Stimulated activated CD8-positive, alpha-beta memory T cell treated with anti-CD3 and anti-CD28 coated beads, Interleukin-2, amount 100 ng/mL, for 1 hour (primary cell): ENCODE measurements around the gene TADA3.

ENCODE experiments used
- DNase-seq, 2 donors: peaks; one replicate each; pipeline ENCODE4 v3.0.0-alpha.2; 2020; ENCODE audit warnings: low read depth in 2 of 2

Gene TADA3

DNA sequence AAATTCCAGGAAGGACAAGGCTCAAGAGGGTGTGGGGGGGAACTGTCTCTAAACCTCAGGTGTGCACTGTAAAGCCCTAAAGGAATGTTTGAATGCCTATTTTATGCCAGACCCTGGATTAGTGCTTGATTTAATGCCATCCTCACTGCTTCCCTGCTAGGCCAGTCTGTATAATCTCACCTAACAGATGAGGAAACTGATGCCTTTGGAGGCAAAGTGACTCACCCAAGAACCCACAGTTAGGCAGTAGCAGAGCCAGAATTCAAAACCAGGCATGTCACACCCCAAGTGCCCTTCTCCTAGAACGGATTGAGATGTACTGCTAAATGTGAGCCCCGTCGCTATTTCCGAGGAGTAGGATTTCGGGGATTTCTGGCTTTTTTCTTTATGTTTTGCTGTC is 30.4 kb downstream of the TADA3 start:
- no peak for DNase-seq

DNA sequence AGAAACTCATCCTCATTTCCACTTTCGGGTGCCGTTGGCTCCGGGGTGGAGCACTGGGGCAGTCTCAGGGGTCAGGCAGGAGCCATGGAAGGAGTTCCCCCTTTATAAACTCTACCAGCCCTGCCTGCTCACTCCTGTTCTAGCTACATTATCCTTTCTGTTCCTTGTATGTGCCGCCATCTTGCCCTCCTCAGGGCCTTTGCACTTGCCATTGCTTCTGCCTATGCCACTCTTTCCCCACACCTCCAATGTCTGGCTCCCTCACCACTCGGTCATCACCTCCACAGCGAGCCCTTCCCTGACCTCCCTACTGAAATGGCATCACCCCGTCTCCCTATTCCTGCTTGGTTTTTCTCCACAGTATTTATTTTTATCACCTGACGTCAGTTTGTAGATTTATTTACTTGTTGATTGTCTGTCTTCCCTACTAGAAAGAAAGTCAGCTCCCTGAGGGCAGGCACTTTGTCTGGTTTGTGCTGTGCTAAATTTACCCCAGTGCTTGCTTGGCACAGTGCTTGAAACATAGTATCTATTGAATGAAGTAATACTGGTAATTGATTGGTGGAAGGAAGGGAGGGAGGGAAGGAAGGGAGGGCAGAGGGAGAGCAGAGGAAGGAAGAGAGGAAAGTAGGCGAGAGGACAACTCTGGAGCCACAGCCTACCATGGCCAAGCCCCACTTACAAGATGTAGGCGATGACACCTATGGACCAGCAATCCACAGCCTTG is 31.3 kb downstream of the TADA3 start:
- DNase-seq: no peak

DNA sequence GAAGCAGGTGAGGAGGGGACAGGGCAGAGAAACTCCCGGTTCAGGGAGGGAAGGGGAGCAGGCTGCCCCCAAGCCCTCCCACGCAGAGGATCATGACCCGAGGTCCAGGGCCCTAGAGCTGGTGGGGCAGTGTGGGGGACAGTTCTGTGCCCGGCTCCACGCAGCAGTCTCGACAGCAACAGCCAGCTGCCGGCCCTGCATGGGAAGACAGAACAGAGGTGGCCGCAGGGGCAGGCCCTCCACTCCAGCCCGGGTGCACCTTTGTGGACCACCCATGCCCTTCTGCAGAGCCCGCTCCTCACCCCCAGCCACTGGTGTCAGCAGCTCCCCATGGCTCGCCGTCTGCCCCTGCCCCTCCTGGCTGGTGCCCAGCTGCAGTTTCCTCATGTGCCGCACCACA is 34.8 kb downstream of the TADA3 start:
- DNase-seq: no peak

DNA sequence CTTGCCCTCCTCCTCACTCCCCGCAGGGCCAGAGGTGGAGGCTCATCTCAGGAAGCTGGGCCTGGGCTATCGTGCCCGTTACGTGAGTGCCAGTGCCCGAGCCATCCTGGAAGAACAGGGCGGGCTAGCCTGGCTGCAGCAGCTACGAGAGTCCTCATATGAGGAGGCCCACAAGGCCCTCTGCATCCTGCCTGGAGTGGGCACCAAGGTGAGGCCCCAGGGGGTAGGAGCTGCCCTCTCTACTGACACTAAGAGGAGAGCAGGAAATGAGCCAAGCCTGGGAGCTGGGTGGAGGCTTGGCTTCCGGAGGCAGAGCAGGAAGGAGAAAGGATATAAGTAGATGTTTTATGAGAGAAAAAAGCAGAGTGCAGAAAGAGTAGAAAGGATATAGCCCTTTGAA is 37.6 kb downstream of the TADA3 start:
- DNase-seq: no peak

DNA sequence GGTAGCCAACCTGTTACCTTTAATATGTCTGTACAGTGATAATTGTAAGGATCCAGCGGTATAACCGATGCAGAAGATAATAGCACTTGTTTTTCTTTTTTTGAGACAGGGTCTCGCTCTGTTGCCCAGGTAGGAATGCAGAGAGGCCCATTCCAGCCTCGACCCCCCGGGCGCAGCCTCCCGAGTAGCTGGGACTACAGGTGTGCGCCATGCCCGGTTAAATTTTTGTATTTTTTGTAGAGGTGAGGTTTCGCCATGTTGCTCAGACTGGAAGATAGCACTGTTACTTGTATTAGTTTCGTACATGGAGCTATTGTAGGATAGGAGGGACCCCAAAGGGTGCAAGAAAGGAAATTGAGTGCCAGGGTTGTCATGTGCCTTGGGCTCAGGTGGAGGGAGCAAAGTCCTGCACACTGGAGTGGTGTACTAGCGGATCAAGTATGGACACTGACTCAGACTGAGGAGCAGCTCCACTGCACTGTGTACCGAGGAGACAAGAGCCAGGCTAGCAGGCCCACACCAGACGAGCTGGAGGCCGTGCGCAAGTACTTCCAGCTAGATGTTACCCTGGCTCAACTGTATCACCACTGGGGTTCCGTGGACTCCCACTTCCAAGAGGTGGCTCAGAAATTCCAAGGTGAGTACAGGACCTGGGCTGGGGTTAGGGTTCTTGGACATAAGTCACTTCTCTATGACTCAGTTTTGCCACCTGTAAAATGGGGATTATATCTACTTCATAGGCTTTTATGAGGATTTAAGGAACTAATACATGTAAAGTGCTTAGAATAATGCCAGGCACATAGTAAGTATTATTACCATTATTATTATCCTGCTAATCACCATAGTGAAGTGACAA is 41.5 kb downstream of the TADA3 start:
- no peak for DNase-seq

DNA sequence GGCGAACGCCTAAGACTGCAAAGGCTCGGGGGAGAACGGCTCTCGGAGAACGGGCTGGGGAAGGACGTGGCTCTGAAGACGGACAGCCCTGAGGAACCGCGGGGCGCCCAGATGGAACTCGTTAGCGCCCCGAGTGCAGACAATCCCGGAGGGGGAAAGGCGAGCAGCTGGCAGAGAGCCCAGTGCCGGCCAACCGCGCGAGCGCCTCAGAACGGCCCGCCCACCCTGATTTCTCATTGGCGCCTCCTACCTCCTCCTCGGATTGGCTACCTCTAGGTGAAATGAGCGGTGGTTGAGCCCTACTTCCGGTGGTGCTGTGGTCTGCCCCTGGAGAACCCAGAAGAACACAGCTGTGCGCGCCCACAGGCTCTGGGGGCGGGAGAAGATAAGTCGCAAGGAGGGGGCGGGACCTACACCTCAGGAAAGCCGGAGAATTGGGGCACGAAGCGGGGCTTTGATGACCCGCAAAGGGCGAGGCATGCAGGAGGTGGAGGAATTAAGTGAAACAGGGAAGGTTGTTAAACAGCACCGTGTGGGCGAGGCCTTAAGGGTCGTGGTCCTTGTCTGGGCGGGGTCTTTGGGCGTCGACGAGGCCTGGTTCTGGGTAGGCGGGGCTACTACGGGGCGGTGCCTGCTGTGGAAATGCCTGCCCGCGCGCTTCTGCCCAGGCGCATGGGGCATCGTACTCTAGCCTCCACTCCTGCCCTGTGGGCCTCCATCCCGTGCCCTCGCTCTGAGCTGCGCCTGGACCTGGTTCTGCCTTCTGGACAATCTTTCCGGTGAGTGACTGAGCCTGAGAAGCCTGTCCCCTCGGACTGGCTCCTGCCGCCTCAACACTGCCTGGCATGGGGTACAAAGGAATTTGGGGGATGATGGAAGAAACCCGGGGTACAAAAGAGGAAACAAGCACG is 42.4 kb downstream of the TADA3 start, which contains the start of gene OGG1:
Gene OGG1 (plus strand): TSS at position 308 of the 911 bp plus-strand sequence. CDS start 335 bp downstream, at position 643.
- DNase-seq: peak; percentile 84 to 91

DNA sequence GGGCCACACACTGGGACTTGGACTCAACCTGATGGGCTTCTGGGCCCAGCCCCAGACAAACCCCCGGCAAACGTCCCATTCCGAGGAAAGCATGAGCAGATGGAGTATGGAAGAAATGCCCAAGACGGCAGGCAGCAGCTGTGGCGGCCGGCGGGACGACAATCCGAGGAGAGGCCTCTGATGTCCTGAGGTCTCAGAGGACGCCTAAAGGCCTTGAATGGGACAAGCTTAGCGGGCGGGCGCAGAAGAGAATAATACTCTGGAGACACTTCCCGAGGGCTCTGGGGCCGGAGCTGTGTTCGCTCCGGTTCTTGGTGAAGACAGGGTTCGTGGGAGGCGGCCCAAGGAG is 43.0 kb downstream of the TADA3 start:
- DNase-seq: no peak

DNA sequence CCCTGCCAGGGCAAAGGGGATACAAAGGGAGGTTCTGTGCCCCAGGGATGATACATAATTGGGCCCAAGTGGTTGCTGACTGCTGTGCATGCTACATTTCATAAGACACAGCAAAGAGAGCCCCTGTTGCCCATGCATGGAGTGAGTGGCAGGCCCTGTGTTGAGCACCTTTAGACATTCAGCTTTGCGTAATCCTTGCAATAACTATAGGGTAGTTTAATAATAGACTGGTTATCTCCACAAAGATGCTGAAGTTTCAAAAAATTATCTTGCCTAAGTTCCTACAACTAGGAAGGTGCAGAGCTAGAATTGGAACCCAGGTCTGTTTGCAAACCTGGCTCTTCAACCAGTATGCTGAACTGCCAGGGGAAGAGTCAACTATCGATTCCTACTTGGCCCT is 44.2 kb downstream of the TADA3 start:
- DNase-seq: no peak

DNA sequence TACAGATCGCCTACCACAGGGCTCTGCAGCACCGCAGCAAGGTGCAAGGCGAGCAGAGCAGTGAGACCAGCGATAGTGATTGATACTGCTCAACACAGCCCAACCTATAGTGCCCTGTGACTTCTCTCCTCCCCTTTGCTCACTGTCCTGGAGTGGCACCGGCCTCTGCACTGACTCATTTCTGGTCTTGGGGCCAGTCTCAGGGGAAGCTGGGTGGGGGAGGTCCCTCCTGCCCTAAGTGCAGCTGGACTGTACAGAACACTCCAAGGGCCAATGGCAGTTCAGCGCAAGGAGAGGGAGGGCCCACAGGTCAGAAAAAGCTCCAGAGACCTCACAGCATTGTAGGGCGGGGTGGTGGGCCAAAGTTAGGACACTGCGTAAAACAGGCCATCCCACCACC is 45.0 kb downstream of the TADA3 start:
- no peak for DNase-seq

DNA sequence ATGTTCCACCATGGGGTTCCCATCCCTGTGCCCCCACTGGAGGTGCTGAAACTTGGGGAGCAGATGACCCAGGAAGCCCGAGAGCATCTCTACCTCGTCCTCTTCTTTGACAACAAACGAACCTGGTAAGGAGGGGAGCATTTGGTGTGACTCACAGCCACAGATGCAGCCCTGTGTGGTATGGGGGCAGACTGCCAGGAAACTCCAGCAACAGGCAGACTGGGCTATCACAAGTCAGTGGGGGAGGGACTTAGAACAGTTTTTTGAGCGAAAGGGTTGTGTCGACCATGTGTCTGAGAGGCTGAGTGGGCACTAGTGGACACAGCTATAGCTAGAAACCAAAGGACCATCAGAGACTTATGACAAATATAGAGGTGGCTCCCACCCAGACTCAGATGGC is 45.9 kb downstream of the TADA3 start:
- no peak for DNase-seq

DNA sequence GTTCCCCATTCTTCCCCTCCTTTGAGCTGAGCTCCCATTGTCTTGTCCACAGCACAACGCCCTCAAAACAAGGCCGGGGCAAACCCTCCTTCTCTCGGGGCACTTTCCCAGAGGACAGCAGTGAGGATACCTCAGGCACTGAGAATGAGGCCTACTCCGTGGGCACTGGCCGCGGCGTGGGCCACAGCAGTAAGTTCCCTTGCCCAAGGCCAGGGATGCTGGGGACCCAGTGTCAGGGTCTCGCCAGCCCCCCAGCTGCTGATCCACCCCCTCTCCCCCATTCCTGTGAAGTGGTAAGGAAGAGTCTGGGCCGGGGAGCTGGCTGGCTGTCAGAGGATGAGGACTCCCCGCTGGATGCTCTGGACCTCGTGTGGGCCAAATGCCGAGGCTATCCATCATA is 46.8 kb downstream of the TADA3 start:
- no peak for DNase-seq

DNA sequence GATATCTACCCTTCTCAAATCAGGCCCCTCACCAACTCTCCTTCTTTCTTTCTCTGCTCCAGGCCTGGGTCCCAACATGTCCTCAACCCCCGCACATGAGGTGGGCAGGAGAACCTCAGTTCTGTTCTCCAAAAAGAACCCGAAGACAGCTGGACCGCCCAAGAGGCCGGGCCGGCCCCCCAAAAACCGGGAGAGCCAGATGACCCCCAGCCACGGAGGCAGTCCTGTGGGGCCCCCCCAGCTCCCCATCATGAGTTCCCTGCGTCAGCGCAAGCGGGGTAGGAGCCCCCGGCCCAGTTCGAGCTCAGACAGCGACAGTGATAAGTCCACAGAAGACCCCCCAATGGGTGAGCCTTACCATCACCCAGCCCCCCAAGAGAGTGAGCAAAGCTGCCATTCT is 48.1 kb downstream of the TADA3 start:
- DNase-seq: no peak

DNA sequence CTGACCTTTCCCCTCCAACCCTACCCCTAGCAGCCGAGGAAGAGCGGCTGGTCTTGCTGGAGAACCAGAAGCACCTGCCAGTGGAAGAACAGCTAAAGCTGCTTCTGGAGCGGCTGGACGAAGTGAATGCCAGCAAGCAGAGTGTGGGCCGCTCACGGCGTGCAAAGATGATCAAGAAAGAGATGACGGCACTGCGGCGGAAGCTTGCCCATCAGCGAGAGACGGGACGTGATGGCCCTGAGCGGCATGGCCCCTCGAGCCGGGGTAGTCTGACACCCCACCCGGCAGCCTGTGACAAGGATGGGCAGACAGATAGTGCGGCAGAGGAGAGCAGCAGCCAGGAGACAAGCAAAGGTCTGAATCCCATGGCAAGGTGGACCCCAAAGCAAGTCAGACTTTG is 48.7 kb downstream of the TADA3 start:
- DNase-seq: no peak

DNA sequence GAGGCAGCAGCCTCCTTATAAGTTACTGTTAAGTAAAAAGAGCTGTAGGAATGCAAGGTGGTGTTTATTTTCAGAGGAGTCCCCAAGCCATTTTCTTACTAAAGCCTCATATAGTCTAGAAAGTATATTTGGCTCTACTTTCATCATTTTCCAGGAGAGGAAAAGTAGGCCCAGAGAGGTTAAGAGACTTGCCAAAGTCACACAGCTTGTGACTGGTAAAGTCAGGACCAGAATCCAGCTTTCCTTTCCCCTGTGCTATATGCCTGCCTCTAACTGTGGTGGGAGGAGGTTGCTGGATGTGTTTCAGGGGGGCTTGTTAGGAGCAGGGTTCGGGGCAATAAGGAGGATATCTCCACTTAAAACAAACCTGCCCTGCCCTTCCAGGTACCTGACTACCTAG is 49.7 kb downstream of the TADA3 start:
- no peak for DNase-seq

DNA sequence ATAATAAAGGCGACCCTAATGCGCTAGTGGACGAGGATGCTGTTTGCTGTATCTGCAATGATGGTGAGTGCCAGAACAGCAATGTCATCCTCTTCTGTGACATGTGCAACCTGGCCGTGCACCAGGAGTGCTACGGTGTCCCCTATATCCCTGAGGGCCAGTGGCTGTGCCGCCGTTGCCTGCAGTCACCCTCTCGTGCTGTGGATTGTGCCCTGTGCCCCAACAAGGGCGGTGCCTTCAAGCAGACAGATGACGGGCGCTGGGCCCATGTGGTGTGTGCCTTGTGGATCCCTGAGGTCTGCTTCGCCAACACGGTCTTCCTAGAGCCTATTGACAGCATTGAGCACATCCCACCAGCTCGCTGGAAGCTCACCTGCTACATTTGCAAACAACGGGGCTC is 53.1 kb downstream of the TADA3 start:
- no peak for DNase-seq

DNA sequence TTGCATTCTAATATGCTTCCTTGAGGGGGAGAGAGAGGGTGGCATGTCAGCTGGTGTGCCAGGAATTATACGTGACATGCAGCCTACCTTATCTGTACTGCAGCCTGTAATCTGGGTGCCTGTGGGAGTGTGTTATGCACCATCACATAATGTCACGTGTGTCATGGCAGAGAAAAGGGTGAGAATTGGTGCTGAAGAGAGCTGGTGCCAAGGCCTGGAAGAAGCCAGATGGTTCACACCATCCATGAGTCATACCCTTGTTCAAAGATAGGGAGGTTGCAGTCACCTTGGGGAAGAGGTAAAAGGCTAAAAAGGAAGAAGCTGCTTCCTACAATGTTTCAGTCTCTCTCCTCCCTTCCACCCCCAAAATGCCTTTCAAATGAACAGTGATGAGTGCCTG is 55.4 kb downstream of the TADA3 start:
- no peak for DNase-seq

DNA sequence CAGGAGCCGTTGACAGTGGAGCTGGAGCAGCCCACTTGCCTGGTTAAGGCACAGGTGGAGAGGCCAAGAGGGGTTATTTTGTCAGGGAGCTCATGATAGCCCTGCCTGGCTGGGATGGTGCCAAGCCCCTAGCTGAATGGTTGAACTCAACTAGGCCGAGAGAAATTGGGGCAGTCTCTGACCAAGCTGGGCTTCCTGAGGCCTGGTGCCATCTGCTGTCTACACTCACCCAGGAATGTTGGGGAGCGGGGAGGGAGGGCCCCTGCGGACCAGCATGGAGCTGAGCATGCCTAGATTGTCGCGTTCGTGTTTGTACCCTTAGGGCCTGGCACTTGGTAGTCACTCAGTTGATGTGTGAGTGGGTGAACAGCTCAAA is 59.5 kb downstream of the TADA3 start:
- DNase-seq: no peak

DNA sequence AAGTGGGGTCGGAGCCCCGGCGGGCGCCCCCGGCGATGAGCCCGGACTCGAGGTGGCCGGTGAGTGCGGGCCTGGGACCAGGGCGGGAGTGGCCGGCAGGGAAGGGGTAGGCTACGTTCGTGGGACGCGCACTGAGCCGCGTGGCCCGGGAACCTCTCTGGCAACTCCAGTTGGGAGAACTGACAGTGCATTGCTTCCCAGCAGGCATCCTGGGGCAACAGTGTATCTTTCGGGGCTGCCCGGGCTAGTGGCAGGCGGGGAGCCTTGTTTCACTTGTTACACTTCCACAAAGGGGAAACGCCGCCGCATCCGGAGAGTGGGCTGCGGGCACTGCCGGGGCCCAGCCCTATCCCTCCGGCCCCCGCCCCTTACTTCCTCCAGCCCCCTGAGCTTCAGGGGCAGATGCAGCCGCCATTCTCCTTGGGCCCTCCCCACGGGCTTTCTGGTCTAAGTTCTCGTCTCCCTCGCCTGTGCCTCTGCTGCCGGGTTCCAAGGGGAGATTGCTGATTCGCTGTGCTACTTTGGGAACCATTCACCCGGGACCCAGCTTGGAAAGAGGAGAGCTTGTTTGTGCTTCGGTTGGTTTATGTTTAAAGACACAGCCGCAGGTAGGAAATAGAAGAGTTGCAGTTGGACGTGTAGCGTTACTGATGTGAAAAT is 60.1 kb downstream of the TADA3 start:
- DNase-seq: peak in 1 of 2 donors; percentile 9

DNA sequence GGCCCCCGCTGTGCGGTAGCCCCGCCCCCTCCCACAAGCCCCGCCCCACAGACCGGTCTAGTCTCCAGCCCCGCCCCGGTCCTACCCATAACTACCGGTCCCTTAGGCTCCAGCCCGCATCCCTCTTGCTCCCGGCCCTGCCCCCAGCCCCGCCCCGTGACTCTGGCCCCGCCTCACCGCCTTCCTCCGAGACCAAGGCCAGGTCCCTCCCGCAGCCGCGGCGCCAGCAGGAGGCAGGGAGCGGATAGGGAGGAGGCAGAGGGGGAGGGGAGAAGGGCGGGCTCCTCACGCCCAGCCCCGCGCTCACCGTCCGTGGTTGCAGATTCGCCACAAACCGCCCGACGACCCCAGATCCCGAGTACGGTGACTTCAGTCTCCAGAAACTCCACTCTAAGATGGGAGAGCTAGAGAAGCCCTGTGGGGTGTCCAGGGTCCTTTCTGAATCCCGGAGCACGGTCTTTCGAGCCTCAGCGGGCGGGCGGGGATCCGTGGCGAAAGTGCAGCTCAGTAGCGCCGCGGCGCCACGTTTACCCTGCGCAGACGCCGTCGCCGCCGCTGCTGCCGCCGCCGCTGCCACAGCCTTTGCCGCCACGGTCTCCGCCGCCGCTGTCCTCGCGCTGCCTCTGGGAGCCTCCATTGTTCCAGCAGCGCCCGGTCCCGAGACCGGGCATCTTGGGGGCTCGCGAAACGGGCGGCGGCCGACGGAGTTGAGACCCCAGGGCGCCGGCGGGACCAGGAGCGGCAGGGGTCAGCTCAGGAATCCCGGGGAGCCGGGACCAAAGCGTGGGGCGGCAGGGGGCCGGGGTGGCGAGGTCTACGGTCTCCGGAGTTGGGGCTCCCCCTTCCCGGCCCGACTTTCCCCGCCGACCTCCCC is 60.8 kb downstream of the TADA3 start, which contains the start of gene BRPF1:
Gene BRPF1 (plus strand): TSS at position 530 of the 874 bp plus-strand sequence. CDS start 2,406 bp downstream, outside the sequence.
- peak; percentile 99 for DNase-seq

DNA sequence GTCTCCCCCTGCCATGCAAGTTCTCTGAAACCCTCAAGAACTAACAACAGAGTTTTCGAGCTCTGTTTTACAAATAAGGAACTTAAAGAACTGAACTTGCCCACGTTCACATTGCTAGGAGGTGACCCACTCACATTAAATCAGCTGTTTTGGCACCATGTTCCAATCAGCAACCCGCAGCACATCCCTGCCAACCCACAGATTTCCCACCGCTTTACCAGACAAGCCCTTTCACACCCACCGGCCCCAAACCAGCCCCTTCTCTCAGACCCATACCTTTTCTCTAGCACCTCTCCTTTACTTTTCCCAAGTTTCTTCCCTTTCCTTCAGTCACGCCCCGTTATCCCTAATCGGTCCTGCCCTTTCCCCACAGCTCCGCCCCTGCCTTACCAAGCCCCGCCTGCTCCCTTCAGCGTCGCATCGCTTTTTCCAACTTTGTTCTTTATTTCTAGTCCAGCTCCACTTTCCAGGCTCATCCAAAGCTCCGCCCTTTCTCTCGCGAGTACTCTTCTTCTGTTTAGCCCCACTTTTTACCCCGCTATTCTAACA is 61.5 kb downstream of the TADA3 start:
- DNase-seq: no peak
